Gastroesophageal sphincter (tissue), 3 donors: ENCODE results near the gene DEPDC5.

Experiments
- CTCF ChIP-seq, 4 experiments: fragments of 200-600 bp in 2 of 4; fragments of 450-650 bp in 2 of 4; sonication (generic) in 1 of 4; IDR thresholded peaks; one replicate each; pipeline ENCODE4 v1.5.1; 2017 to 2019; ENCODE audit warnings: antibody characterized with exemption in 4 of 4, mild to moderate bottlenecking in 2 of 4, moderate library complexity in 2 of 4
- POLR2AphosphoS5 ChIP-seq: sonication (generic); formaldehyde crosslinking; IDR thresholded peaks from one replicate; pipeline ENCODE4 v1.6.1; 2017; ENCODE audit warnings: antibody characterized with exemption

- TF ChIP-seq CTCF (IDR thresholded peaks at IDR 0.05) (no peak), POLR2AphosphoS5 (no peak)
Measured at GRCh38 chr22:31926969-31927368, 173.2 kb downstream of the DEPDC5 start.
